ENCODE results near the gene SORBS1. TPM values are rescaled to one million over a fixed set of nuclear protein-coding genes. Genes with fewer than 3 reads are reported as not detected.
A peak's percentile ranks its signal among the peaks of the same experiment; 100 is the strongest.

SORBS1 gene
- total RNA-seq, 4 donors from 2014 or later = 92.2 to 308 (median 150) TPM

DNA sequence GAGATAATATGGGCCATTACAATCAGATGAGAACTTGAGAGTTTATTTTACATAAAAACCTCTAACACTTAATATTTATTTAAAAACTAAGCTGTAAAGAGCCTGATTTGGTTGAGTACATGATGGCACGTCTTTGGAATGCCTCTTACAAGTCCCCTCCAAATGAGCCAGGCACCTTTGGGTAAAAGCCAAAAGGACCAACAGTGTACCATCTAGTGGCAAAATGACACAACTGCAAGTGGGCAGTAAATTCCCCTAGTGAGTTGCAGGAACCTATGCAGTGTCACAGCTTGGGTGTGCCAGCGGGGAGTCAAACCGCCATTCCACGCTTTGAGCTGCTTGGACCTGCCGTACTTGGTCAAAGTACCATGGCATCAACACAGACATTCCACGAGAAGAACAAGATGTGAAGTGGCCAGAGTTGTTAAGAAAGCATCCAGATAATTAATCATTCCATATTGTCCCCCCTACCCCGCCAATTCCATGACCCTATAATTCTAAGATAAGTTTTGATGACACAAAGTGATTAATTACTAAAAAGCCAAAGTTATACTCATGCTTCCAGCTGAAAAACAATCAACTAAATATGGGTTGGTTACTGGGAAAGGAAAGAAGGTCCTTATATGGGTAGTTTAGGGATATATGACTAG is 115.2 kb downstream of the SORBS1 start:
- peaks cover 16 to 43% (median 33%) of the 10 kb centered on the region in 4 donors for H3K4me1 ChIP-seq
- WGBS, 2 donors (ENCODE audit: low coverage in 1 of 2) = 21 to 34% methylated on average over 3 to 7 of the region's 7 CpGs
- TF ChIP-seq, protein P1, sequence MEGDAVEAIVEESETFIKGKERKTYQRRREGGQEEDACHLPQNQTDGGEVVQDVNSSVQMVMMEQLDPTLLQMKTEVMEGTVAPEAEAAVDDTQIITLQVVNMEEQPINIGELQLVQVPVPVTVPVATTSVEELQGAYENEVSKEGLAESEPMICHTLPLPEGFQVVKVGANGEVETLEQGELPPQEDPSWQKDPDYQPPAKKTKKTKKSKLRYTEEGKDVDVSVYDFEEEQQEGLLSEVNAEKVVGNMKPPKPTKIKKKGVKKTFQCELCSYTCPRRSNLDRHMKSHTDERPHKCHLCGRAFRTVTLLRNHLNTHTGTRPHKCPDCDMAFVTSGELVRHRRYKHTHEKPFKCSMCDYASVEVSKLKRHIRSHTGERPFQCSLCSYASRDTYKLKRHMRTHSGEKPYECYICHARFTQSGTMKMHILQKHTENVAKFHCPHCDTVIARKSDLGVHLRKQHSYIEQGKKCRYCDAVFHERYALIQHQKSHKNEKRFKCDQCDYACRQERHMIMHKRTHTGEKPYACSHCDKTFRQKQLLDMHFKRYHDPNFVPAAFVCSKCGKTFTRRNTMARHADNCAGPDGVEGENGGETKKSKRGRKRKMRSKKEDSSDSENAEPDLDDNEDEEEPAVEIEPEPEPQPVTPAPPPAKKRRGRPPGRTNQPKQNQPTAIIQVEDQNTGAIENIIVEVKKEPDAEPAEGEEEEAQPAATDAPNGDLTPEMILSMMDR (IDR thresholded peaks at IDR 0.05) = peak; percentile 76 to 92 (median 86)
- TF ChIP-seq POLR2A (IDR thresholded peaks at IDR 0.05) (no peak), POLR2AphosphoS5 (IDR thresholded peaks at IDR 0.05) (peak in 2 of 3 donors; percentile 34 to 62), EP300 (IDR thresholded peaks at IDR 0.05; ENCODE audit: low read depth) (peak; percentile 72)
- peak overlapping the region; percentile 77 to 89 (median 88) for H3K27ac ChIP-seq
- intact Hi-C loops (cut with DNase I; ENCODE audit: low total_unique reads) (loop anchor here (10.0 kb wide), 1 partner anchor 119 kb away; the partner anchor contains the start of gene SORBS1), in situ Hi-C loops (cut with MboI; ENCODE audit: low pct_ligation_motif_present in 1 of 4, low pct_unique_long_range_greater_than_20kb in 1 of 4, low sequenced_read_pairs in 3 of 4) (loop anchor here in 1 of 4 donors (25.0 kb wide), 1 partner anchor 391 kb away; no protein-coding TSS in a partner anchor)
- H3K27me3 ChIP-seq = no peaks in the 10 kb centered on the region
- DNase-seq = peak; percentile 59
- H3K4me3 ChIP-seq = no peak overlapping the region
- H3K36me3 ChIP-seq = no peaks in the 10 kb centered on the region
- H3K9me3 ChIP-seq = no peaks in the 10 kb centered on the region

DNA sequence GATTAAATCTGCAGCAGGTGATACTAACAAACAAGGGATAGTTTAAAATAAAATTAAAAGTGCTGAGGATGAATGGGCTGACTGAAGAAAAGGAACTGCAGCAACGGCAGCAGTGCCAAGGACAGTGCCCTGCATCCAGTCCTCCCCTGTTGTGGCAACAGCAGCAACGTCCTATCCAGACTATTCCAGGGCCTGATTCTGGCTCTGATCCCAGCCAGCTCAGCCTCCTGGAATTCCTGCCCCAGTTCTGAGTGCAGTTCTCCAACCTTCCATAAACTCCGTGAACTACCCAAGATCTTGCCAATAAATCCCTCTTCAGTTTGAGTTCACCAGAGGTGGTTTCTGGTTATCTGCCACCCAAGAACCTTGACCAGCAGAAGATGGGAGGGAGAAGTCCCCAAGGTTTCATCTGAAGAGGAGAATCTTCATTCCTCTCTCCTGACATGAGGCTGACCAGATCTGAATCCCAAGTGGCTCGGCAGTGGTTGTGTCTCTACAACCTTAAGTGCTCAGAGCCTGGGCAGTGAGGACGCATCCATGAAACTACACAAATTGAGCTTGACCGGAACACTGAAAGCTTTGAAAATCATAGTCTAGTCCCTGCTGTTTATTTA is 115.8 kb downstream of the SORBS1 start:
- Histone ChIP-seq H3K4me1 (peaks cover 16 to 49% (median 35%) of the 10 kb centered on the region in 4 donors), H3K27ac (peak overlapping the region; percentile 77 to 89 (median 88)), H3K27me3 (no peaks in the 10 kb centered on the region), H3K36me3 (no peaks in the 10 kb centered on the region), H3K9me3 (no peaks in the 10 kb centered on the region), H3K4me3 (no peak overlapping the region)
- WGBS, 2 donors (ENCODE audit: low coverage in 1 of 2) = 39 to 79% methylated on average over 3 to 6 of the region's 6 CpGs
- in situ Hi-C loops (cut with MboI; ENCODE audit: low pct_ligation_motif_present in 1 of 4, low pct_unique_long_range_greater_than_20kb in 1 of 4, low sequenced_read_pairs in 3 of 4) (loop anchor here in 1 of 4 donors (25.0 kb wide), 1 partner anchor 392 kb away; no protein-coding TSS in a partner anchor), intact Hi-C loops (cut with DNase I; ENCODE audit: low total_unique reads) (loop anchor here (10.0 kb wide), 1 partner anchor 119 kb away; the partner anchor contains the start of gene SORBS1)
- DNase-seq = peak; percentile 69
- TF ChIP-seq POLR2A (IDR thresholded peaks at IDR 0.05) = no peak
- TF ChIP-seq EP300 (IDR thresholded peaks at IDR 0.05; ENCODE audit: low read depth) = peak; percentile 8
- TF ChIP-seq, protein P1 (IDR thresholded peaks at IDR 0.05) = no peak
- peak; percentile 49 to 73 (median 73) for TF ChIP-seq POLR2AphosphoS5 (IDR thresholded peaks at IDR 0.05)

DNA sequence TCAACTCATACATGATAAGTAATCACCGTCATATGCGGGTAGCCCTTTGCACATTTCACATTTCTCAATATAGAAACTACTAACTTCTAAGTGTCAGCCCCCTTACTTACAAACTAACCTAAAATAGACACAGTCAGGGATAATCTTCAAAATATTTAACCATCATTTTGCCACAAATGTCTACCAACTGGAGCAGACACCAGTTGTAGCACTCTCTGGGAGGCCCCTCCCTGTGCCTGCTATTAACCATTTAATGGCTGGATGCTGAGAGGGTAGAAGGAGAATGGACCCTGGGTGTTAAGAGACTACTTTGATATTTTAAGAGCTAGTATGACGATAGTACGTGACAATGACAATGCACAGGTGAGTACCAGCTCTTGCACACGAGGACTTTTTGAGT is 116.4 kb downstream of the SORBS1 start:
- Histone ChIP-seq H3K27me3 (no peaks in the 10 kb centered on the region), H3K27ac (peak overlapping the region; percentile 77 to 89 (median 88)), H3K36me3 (no peaks in the 10 kb centered on the region), H3K4me1 (peaks cover 16 to 54% (median 35%) of the 10 kb centered on the region in 4 donors), H3K9me3 (no peaks in the 10 kb centered on the region), H3K4me3 (no peak overlapping the region)
- DNase-seq = no peak
- WGBS, 2 donors (ENCODE audit: low coverage in 1 of 2) = 65% methylated on average over 5 of the region's 5 CpGs
- in situ Hi-C loops (cut with MboI; ENCODE audit: low pct_ligation_motif_present in 1 of 4, low pct_unique_long_range_greater_than_20kb in 1 of 4, low sequenced_read_pairs in 3 of 4) (loop anchor here in 1 of 4 donors (25.0 kb wide), 1 partner anchor 393 kb away; no protein-coding TSS in a partner anchor), intact Hi-C loops (cut with DNase I; ENCODE audit: low total_unique reads) (loop anchor here (10.0 kb wide), 1 partner anchor 120 kb away; the partner anchor contains the start of gene SORBS1)
- TF ChIP-seq EP300 (IDR thresholded peaks at IDR 0.05; ENCODE audit: low read depth) (no peak), POLR2AphosphoS5 (IDR thresholded peaks at IDR 0.05) (no peak)

DNA sequence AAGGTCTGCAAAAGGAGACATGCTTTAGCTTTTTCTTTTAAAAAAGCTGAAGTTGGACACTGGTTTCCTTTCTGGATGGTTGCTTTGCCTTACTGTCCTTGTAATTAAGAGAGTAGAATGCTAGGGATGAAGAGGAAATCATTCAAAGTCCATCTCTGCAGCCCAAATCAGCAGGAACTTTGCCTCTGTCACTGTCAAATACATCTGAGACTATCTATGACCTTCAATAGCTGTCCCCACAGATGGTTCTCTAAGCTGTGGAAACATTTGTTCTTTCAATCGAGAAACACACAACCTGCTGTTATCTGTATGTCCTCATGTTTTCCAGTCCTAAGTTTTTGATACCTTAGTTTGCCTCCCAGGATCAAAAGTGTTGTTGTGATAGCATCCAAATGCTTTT is 117.5 kb downstream of the SORBS1 start:
- H3K36me3 ChIP-seq = no peaks in the 10 kb centered on the region
- H3K4me3 ChIP-seq = no peak overlapping the region
- DNase-seq = no peak
- in situ Hi-C loops (cut with MboI; ENCODE audit: low pct_ligation_motif_present in 1 of 4, low pct_unique_long_range_greater_than_20kb in 1 of 4, low sequenced_read_pairs in 3 of 4) (loop anchor here in 1 of 4 donors (25.0 kb wide), 1 partner anchor 394 kb away; no protein-coding TSS in a partner anchor), intact Hi-C loops (cut with DNase I; ENCODE audit: low total_unique reads) (loop anchor here (10.0 kb wide), 1 partner anchor 121 kb away; the partner anchor contains the start of gene SORBS1)
- no peaks in the 10 kb centered on the region for H3K9me3 ChIP-seq
- TF ChIP-seq POLR2AphosphoS5 (IDR thresholded peaks at IDR 0.05) (no peak), POLR2A (IDR thresholded peaks at IDR 0.05) (no peak), EP300 (IDR thresholded peaks at IDR 0.05; ENCODE audit: low read depth) (no peak)
- TF ChIP-seq, protein P1 (IDR thresholded peaks at IDR 0.05) = no peak
- peak overlapping the region; percentile 43 to 89 (median 88) for H3K27ac ChIP-seq
- peaks cover 16 to 59% (median 35%) of the 10 kb centered on the region in 4 donors for H3K4me1 ChIP-seq
- no peaks in the 10 kb centered on the region for H3K27me3 ChIP-seq
- WGBS, 2 donors (ENCODE audit: low coverage in 1 of 2) = 77 to 100% methylated on average over 1 of the region's 1 CpG
